Measurements from ENCODE around the gene ASPM.
"Not testable (repeated sequence)": the region's sequence is repeated elsewhere in the genome, so short reads cannot be mapped to it uniquely, and the experiment has no call there.

ASPM gene

GRCh38 chr1:197076585-197076984, 69.9 kb downstream of the ASPM start:
- DNase-seq = no peak

GRCh38 chr1:197073978-197074377, 72.5 kb downstream of the ASPM start:
- no peak for DNase-seq

- no peak for DNase-seq
Observed at GRCh38 chr1:197067457-197067818, 79.0 kb downstream of the ASPM start.

GRCh38 chr1:197066719-197067456, 79.6 kb downstream of the ASPM start, which contains the start of gene F13B:
F13B (minus strand) TSS chr1:197067260; CDS start chr1:197067223, 37 bp downstream.
- no peak for DNase-seq

GRCh38 chr1:197066277-197066676, 80.2 kb downstream of the ASPM start:
- DNase-seq = no peak

GRCh38 chr1:197065559-197065958, 80.9 kb downstream of the ASPM start:
- no peak for DNase-seq

- DNase-seq = no peak
Observed at GRCh38 chr1:197063212-197063611, 83.3 kb downstream of the ASPM start.

- no peak for DNase-seq
Observed at GRCh38 chr1:197062692-197063091, 83.8 kb downstream of the ASPM start.

GRCh38 chr1:197049100-197049499, 97.4 kb downstream of the ASPM start:
- no peak for DNase-seq

GRCh38 chr1:197042676-197043341, 103.7 kb downstream of the ASPM start:
- DNase-seq = no peak

GRCh38 chr1:197041486-197042353, 104.7 kb downstream of the ASPM start:
- DNase-seq = no peak

- no peak for DNase-seq
Observed at GRCh38 chr1:197036861-197037260, 109.6 kb downstream of the ASPM start.

- not testable (repeated sequence) for DNase-seq
Observed at GRCh38 chr1:197034631-197035339, 111.7 kb downstream of the ASPM start.
